Measurements from ENCODE around the gene ZNF415. TPM values are rescaled to one million over a fixed set of nuclear protein-coding genes. Genes with fewer than 3 reads are reported as not detected.
"Not testable (repeated sequence)": the region's sequence is repeated elsewhere in the genome, so short reads cannot be mapped to it uniquely, and the experiment has no call there.

The ZNF415 gene
- total RNA-seq, 1 donor from 2014 or later = 14.9 TPM

DNA sequence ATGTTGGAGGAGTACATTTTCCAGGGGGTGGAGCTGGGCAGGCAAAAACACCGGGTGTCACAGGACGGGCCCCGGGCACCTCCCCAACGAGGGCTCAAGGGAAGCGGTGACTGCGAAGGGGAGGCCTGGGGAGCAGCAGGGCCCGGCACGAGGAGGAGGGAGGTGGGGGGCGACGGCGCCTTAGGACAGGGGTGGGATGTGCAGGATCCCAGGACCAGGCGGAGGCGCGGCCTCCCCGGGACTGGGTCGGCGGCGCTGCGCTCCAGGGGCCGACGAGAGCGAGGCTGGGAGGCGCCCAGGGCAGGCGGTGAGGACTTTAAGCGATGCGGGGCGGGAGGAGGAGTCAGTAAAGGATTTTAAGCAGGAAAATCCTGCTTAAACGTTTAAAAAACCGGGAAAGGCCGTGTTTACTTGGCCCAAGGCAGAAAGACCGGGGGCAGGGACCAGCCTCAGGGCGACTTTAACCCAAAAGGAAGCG lies 29.9 kb downstream of the ZNF415 start:
- DNase-seq (ENCODE audit: low spot score) = peak; percentile 57

DNA sequence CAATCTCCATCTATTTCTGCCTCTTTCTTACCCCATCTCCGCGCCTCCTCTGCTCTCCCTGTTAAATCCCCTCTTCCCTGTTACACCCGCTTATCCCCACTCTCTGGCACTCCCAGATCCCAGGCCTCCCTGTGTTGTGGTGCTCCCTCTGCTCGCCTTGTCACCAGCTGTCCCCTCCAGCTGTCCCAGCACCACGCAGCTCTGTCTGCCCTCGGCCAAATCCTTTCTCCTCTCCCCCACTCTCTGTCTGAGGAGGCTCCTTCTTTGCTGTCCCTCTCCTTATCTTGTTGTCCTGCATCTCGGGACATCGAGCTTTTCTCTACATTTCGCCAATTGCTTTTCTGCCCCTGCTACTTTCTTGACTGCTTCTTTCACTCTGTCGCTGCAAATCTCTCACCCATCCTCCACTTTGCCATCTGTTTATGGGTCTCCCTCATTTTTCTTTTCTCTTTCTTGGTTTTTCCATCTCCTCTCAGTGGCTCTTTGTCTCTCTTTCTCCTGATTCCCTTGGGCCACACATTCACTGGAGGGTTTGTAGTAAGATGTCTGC lies 30.4 kb downstream of the ZNF415 start:
- DNase-seq (ENCODE audit: low spot score) = peak; percentile 5

DNA sequence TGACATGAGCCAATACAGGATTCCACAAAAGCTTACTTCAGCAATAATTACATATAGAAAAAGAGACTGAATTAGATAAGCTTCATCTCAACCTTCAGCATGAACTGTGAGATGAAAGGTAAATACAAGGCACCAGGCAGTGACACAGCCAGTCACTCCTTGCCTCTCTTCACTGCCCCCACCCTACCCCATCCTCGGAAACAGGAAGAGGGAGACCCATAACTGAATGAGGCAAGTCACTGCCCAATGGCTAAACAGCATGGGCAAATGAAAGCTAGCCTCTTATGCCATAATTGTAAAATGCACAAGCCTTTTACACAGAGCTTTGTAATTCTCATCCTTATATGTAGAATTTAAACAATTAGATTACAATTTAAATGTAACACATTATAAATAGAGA lies 31.2 kb downstream of the ZNF415 start:
- DNase-seq (ENCODE audit: low spot score) = no peak

DNA sequence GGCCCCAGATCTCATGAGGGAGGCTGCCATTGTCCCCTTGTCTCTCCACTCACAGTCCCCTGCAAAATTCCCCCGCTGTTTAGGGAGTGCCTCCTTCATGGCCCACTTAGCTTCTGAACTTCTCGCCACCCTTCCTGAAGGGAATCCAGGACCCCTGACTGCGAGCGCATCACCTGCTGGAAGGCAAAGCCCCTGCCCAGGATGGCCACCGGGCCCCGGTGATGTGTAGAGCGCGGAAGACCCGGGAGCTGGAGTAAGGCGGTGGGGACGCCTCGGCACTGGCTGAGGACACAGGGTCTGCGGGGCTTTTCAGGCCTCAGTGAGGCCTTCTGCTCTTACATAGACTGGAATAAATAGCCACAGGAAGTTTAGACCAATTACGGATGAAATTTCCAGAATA lies 34.1 kb downstream of the ZNF415 start:
- not testable (repeated sequence) for DNase-seq (ENCODE audit: low spot score)

DNA sequence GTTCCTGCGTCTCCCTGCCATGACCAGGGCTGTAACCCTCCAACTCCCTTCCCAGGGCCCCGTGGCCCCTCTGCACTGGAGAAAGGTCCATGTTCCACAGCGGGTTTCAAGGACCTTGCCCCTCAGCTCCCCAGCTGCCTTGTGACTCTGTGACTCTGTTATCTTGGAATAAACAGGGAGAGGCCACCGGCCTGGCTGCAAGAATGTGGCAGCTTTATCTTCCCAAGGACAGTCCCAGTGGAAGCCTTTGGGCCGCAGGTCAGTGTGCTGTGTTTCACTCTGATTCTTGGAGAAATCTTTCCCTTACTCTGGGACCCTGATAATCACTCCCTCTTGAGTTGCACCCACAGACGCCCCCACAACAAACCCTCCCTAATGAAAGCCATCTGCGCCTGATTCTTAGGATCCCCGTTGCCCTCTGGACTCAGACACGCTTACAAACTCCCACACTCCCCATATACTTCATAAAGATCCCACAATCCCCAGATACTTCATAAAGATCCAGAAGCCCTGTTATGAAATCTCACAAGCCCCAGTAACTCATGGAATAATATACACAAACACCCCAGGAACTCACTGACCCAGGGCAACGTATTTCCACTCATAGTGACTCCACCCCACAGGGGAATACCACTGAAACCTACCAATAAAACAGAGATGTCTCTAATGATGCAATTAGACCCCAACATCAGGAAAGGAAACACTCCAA lies 35.6 kb downstream of the ZNF415 start:
- DNase-seq (ENCODE audit: low spot score) = not testable (repeated sequence)

DNA sequence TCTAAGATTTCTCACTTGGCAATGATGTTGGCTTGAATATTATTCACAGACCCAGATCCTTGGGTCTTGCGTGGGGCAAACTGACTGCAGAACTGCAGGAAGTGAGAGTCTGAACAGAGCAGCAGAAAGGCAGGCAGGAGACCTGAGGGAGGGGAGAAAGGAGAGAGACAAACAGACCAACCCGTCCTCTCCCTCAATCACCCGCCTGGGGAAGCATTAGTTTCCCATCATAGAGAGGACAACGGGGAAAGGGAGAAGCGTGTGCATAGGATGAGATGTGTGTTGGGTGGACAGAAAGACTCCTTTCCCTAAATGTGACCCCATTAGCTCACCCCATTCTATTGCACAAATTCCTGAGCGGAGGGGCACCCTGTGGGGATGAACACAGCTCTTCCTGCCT lies 36.1 kb downstream of the ZNF415 start:
- not testable (repeated sequence) for DNase-seq (ENCODE audit: low spot score)

DNA sequence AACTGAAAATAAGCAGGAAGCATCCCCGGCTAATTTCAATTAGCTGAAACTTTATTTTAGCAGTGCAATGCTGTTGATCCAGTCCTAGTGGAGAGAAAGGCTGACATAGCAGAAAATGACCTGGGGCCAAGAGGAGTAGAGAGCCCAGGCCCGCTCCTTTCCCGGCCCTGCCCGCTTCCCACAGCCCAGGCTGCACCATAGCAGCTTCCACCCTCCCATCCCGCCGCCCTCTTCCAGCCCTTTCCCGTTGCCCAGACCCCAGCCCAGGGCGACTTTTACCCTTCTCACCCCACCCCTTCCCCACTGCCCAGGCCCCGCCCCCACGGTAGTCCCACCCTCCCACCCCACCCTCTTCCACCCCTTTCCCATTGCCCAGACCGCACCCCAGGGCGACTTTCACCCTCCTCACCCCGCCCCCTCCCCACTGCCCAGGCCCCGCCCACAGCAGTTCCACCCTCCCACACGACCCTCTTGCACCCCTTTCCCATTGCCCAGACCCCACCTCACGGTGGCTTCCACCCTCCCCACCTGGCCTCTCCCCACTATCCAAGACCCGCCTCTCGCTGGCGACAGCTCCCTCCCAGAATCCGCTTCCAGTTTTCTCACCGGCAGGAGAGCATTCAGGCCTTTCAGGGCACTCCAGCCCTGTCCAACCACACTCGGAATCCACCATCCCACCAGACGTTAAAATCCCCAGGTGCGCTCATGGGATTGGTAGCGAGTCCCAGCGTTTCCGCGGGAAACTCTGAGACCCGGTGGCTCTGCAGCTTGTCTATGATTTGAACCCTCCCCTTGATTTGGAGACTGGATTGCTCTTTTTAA lies 37.7 kb downstream of the ZNF415 start:
- DNase-seq (ENCODE audit: low spot score) = no peak

DNA sequence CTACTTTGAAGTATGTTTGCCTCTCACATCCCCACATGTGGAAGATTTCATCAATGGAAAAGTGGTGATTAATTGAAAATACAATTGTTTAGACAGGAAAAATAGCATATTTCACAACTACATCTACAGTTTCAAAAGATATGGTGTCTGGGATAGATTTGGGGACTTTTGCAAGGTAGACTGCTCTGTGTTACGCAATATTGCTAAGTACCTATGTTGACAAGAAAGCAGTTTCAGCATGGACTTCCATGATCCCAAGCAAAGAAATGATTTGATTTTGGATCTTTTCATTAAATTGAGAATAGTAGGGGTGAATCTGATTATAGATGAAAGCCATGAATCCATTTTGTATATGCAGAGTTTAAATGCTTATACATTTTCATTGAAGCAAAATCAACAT lies 40.0 kb downstream of the ZNF415 start:
- DNase-seq (ENCODE audit: low spot score) = no peak

DNA sequence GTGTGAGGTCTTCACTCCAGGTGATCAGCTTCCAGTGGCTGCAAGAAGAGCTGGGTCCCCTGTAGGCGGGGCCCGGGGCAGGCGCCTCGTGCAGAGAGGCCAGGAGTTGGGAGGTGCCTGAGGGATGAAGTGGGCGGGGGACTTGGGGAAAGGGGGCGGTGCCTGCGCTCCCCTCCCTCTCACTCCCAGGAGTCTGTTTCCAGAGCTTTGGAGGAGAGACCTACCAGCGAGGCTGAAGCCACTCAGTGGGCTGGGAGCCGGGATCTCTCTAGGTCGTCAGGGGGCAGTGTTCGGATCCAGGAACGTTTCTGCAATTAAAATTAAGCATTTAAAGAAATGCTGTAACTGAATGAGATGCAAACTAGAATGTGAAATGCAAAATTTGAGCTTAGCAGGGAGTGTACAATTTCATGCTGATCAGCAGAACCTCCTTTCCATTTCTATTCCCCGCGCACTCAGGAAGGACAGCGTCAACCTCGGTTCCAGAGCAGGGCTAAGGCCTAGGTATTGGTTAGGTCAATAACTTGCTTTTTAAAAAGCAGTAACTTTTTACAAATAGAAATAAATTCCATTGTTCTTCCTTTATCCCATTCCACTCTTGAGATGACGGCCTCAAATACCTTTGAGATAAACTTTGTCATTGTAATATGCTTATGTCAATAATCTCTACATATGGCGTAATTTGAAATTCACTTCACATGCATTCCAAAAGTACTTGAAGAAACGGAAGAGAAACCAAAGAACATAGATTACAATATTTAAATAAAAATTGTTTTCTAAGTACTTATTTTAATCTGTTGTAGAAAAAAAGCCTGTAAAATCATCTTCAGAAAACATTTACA lies 41.1 kb downstream of the ZNF415 start:
- no peak for DNase-seq (ENCODE audit: low spot score)

DNA sequence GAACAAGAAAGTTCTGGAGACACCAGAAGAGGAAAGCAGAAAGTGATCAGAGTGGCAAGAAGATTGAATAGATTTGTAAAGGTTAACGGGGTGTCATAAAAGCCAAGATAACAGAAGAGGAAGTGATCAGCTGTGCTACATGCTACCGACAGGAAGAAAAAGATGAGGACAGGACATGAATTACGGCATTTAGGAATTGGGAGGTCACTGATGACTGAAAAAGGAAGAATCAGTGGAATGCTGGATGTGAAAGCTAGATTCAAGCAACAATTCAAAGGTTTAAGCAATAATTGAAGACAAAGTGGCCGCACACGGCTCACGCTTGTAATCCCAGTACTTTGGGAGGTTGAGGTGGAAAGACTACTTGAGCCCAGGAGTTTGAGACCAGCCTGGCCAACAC lies 44.6 kb downstream of the ZNF415 start:
- no peak for DNase-seq (ENCODE audit: low spot score)

DNA sequence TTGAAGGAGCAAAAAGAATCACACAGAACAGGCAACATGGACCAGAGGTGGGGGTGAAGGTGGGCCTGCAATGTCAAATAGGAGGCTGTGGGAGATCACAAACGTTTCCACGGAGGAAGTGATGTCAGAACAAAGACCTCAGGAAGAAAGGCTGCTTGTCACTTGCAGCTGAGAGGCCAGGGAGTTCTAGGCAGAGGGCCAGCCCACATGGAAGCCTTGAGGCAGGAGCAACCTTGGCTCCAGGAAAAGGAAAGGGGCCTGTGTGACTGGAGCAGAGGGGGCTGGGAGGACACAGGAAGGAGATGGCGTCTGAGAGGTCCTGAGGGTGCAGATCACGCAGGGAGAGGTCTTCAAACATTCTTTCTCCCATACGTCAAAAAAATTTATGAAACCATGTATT lies 45.8 kb downstream of the ZNF415 start:
- peak; percentile 10 for DNase-seq (ENCODE audit: low spot score)

DNA sequence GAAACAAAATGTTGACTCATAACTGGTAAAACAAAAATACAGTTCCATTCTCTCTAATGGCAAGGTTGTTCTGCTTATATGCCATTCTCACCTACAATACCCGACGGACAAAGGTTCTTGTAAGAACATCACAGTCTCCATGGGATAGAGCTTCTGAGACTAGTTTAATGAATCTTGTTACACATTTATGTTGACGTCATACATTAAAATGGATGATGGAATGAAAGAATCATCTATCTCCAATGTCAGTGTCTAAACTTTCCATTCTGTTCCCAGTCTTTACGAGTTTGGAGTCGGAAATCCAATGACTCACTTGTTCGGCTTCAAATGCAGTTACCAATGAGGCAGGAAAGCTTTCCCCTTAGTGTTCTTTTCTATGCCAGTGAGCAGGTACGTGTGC lies 47.2 kb downstream of the ZNF415 start:
- DNase-seq (ENCODE audit: low spot score) = no peak

DNA sequence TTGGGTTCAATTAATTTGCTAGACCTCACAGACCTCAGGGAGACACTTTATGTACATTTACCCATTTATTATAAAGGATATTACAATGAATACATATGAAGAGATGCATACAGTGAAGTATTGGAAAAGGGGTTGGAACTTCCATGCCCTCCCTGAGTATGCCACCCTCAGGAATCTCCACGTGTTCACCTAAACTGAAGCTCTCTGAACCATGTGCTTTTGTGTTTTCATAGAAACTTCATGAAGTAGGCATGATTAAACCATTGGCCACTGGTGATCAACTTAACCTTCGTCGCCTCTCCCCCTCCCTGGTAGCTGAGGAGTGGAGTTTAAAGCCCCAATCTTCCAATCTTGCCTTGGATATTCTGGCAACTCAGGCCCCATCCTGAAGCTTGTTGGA lies 49.8 kb downstream of the ZNF415 start:
- DNase-seq (ENCODE audit: low spot score) = no peak

DNA sequence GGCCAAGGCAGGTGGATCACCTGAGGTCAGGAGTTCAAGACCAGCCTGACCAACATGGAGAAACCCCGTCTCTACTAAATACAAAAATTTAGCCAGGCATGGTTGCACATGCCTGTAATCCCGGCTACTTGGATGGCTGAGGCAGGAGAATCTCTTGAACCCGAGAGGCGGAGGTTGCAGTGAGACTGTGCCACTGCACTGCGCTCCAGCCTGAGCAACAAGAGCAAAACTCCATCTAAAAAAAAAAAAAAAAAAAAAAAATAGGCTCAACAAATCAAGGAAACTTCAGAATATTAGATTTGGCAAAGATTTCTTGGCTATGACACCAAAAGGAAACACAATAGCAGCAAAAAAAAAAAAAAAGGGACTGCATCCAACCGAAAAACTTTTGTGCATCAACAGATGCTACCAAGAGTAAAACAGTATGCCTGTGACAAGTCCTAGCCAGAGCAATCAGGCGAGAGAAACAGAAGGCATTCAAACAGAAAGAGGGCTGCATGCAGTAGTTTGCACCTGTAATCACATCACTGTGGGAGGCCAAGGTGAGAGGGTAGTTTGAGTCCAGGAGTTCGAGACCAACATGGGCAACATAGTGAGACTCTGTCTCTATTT lies 53.3 kb downstream of the ZNF415 start:
- no peak for DNase-seq (ENCODE audit: low spot score)

DNA sequence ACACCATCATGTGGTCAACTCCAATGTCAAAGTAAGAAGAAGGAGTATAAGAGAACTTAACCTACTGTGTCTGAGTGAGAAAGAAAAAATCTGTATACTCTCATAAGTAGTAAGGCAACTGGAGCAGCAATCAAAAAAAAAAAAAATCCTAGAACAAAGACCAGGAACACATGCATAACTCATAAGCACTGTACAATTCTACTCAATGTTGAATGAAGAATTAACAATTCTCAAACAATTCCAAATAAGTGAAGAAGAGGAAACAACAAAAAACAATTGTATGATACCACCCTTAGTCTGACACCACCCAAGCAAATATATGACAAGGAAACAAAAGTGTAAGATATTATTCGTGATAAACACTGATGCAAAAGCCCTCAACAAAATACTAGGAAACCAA lies 54.0 kb downstream of the ZNF415 start:
- no peak for DNase-seq (ENCODE audit: low spot score)

DNA sequence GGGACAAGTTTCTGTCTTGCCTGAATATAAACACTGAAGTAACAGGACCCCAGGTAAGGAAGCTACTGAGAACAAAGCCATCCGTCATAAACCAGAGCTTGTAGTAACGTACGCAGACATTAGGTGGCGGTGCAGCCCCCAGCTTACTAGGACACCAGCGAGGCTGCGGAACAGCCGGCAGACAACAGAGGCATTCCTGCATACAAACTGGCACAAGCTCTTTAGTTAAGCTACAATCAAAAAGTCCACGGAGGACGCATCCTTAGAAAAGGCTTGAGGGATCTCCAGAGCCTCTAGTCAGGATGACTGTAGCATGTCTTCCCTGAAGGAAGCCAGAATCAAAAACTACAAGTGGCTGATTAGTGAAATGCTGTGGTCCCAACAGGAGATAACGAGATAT lies 55.7 kb downstream of the ZNF415 start:
- peak; percentile 48 for DNase-seq (ENCODE audit: low spot score)

DNA sequence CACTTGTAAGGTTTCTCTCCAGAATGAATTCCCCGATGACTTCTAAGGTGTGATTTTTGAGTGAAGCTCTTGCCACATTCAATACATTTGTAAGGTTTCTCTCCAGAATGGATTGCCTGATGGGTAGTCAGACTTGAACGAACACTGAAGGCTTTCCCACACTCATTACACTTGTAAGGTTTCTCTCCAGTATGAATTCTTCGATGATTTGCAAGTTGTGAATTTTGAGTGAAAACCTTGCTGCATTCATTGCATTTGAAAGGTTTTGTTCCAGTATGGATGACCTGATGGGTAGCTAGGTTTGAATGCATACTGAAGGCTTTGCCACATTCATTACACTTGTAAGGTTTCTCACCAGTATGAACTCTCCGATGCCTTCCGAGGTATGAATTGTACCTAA lies 63.9 kb downstream of the ZNF415 start:
- no peak for DNase-seq (ENCODE audit: low spot score)

DNA sequence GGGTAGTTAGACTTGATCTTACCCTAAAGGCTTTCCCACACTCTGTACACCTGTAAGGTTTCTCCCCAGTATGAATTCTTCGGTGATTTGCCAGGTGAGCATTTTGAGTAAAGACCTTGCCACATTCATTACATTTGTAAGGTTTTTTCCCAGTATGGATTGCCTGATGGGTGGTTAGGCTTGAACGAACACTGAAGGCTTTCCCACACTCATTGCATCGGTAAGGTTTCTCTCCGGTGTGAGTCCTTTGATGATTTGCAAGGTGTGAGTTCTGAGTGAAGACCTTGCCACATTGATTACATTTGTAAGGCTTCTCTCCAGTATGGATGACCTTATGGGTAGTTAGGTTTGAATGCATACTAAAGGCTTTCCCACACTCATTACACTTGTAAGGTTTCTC lies 64.5 kb downstream of the ZNF415 start:
- no peak for DNase-seq (ENCODE audit: low spot score)

DNA sequence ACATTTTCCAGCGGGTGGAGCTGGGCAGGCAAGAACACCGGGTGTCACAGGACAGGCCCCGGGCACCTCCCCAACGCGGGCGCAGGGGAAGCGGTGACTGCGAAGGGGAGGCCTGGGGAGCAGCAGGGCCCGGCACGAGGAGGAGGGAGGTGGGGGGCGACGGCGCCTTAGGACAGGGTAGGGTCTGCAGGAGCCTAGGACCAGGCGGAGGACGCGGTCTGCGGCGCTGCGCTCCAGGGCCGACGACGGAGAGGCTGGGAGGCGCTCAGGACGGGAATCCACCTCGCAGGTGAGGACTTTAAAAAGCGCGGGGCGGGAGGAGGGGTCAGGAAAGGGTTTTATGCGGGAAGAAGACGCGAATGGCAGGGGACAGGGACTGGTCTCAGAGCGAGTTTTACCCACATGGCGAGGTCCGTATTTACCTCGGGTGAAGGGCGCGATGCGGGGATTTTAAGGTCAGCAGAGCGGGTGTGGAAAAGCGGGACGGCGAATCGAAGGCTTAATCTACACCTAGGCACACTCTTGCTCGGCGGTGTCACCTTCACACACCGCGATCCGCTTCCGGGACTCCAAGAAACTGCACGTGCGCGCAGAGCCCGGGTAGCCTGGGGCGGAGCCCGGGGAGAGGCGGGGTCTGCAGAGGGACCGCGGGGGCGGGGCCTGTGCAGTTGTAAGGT lies 74.7 kb downstream of the ZNF415 start:
- no peak for DNase-seq (ENCODE audit: low spot score)

All from umbilical cord (tissue), 2 donors.